IMR-90 (cell line): ENCODE results near the gene KRT5. TPM values are rescaled to one million over a fixed set of nuclear protein-coding genes. Genes with fewer than 3 reads are reported as not detected.

ENCODE experiments used
- ATAC-seq: fragments of 200-7000 bp; cut with Tn5 transposase; 2 replicates; pipeline ENCODE4 v1.9.1; 2020; ENCODE audit warnings: low read depth, mild to moderate bottlenecking, moderate library complexity
- BruUV-seq: library from RNA; stranded (reverse); fragments of 400-500 nt; replicated peaks from 2 replicates; lab custom pipeline; 2021; lab: Mats Ljungman, UMichigan
- CTCF ChIA-PET: fragments of 300-600 bp; formaldehyde crosslinking; extraction: SDS; loops from one replicate; lab custom pipeline; 2021; ENCODE audit warnings: antibody characterized with exemption; lab: Yijun Ruan, JAX
- POLR2A ChIA-PET: fragments of 300-600 bp; sonication (Branson Sonifier 250); formaldehyde crosslinking; loops from one replicate; lab custom pipeline; 2022; ENCODE audit warnings: antibody characterized with exemption; ENCODE audit not compliant: unreplicated experiment; lab: Charles Lee
- DNase-seq: peaks from one replicate; pipeline ENCODE4 v3.0.0; 2013
- H2AFZ ChIP-seq: replicated peaks from 2 replicates; pipeline ENCODE3; 2013; ENCODE audit warnings: low read length, mild to moderate bottlenecking; ENCODE audit not compliant: poor library complexity
- H2AK5ac ChIP-seq: 2 replicates; pipeline ENCODE4 v1.6.1; 2013; ENCODE audit warnings: low read depth, low read length, inconsistent platforms
- H2AK9ac ChIP-seq: replicated peaks from 2 replicates; pipeline ENCODE3; 2013; ENCODE audit warnings: mild to moderate bottlenecking, low read depth, low read length, moderate library complexity; ENCODE audit not compliant: poor library complexity
- H2BK120ac ChIP-seq: 2 replicates; pipeline ENCODE4 v1.6.1; 2013; ENCODE audit warnings: low read depth, low read length, inconsistent platforms
- H2BK15ac ChIP-seq: 3 replicates; pipeline ENCODE4 v1.6.1; 2013; ENCODE audit warnings: low read depth, low read length, inconsistent platforms
- H2BK20ac ChIP-seq: 2 replicates; pipeline ENCODE4 v1.6.1; 2013; ENCODE audit warnings: low read depth, mild to moderate bottlenecking, inconsistent platforms, low read length, moderate library complexity
- H2BK5ac ChIP-seq: 2 replicates; pipeline ENCODE4 v1.6.1; 2013; ENCODE audit warnings: mild to moderate bottlenecking, low read depth, low read length, inconsistent platforms; ENCODE audit not compliant: poor library complexity, severe bottlenecking
- H3K14ac ChIP-seq: replicated peaks from 2 replicates; pipeline ENCODE4 v1.6.1; 2013; ENCODE audit warnings: low read depth, low read length, inconsistent platforms
- H3K18ac ChIP-seq: 2 replicates; pipeline ENCODE4 v1.6.1; 2013; ENCODE audit warnings: low read depth, low read length, control low read depth
- H3K23ac ChIP-seq: 2 replicates; pipeline ENCODE4 v1.6.1; 2013; ENCODE audit warnings: low read depth, low read length, inconsistent platforms
- H3K27ac ChIP-seq: 2 replicates; pipeline ENCODE4 v1.5.1; 2013; ENCODE audit warnings: mild to moderate bottlenecking, control low read depth, low read length; ENCODE audit not compliant: insufficient read depth
- H3K27me3 ChIP-seq: 2 replicates; pipeline ENCODE4 v1.6.1; 2013; ENCODE audit warnings: low read length; ENCODE audit not compliant: control insufficient read depth, insufficient read depth
- H3K36me3 ChIP-seq: 2 replicates; pipeline ENCODE4 v1.6.1; 2013; ENCODE audit warnings: low read length, mixed read lengths; ENCODE audit not compliant: control insufficient read depth, insufficient read depth
- H3K4ac ChIP-seq: 2 replicates; pipeline ENCODE4 v1.6.1; 2013; ENCODE audit warnings: low read depth, low read length, inconsistent platforms
- H3K4me1 ChIP-seq: 2 replicates; pipeline ENCODE4 v1.6.1; 2013; ENCODE audit warnings: low read length, mixed read lengths; ENCODE audit not compliant: control insufficient read depth, insufficient read depth
- H3K4me2 ChIP-seq: 2 replicates; pipeline ENCODE4 v1.6.1; 2013; ENCODE audit warnings: low read depth, mild to moderate bottlenecking, control low read depth, low read length, moderate library complexity
- H3K4me3 ChIP-seq: 2 replicates; pipeline ENCODE4 v1.5.1; 2013; ENCODE audit warnings: low read depth, mild to moderate bottlenecking, control low read depth, low read length, moderate library complexity; ENCODE audit not compliant: insufficient read depth
- H3K56ac ChIP-seq: 2 replicates; pipeline ENCODE4 v1.6.1; 2013; ENCODE audit warnings: low read length, inconsistent platforms; ENCODE audit not compliant: insufficient read depth; ENCODE audit errors: extremely low read depth
- H3K79me1 ChIP-seq, 2 experiments: 2 replicates each; pipeline ENCODE4 v1.6.1; 2013; ENCODE audit warnings: low read length in 2 of 2, inconsistent platforms in 1 of 2, low read depth in 1 of 2
- H3K9ac ChIP-seq: 2 replicates; pipeline ENCODE4 v1.6.1; 2013; ENCODE audit warnings: low read depth, low read length, control low read depth
- H3K9me1 ChIP-seq: 2 replicates; pipeline ENCODE4 v1.6.1; 2013; ENCODE audit warnings: low read length, inconsistent platforms; ENCODE audit not compliant: insufficient read depth
- H3K9me3 ChIP-seq: 2 replicates; pipeline ENCODE4 v1.6.1; 2013; ENCODE audit warnings: low read length; ENCODE audit not compliant: control insufficient read depth, insufficient read depth
- H4K20me1 ChIP-seq: 2 replicates; pipeline ENCODE4 v1.6.1; 2013; ENCODE audit warnings: low read length, inconsistent platforms; ENCODE audit not compliant: insufficient read depth
- H4K5ac ChIP-seq: 2 replicates; pipeline ENCODE4 v1.6.1; 2013; ENCODE audit warnings: mild to moderate bottlenecking, low read depth, low read length, control low read depth
- H4K8ac ChIP-seq, 2 experiments: 2 replicates each; pipeline ENCODE4 v1.6.1; 2013; ENCODE audit warnings: low read depth in 2 of 2, low read length in 2 of 2, control low read depth in 1 of 2, inconsistent platforms in 1 of 2
- H4K91ac ChIP-seq: 2 replicates; pipeline ENCODE4 v1.6.1; 2013; ENCODE audit warnings: low read depth, low read length, inconsistent platforms; ENCODE audit not compliant: insufficient read depth
- BHLHE40 ChIP-seq: fragments of 150-350 bp; IDR thresholded peaks from 2 replicates; pipeline ENCODE4 v1.6.1; 2016; ENCODE audit warnings: mild to moderate bottlenecking, low read depth, low read length
- CEBPB ChIP-seq: IDR thresholded peaks from 2 replicates; pipeline ENCODE4 v1.6.1; 2012; ENCODE audit warnings: low read depth, low read length, improper control_type of control experiment
- CHD1 ChIP-seq: IDR thresholded peaks from 2 replicates; pipeline ENCODE4 v1.6.1; 2012; ENCODE audit warnings: low read depth, low read length, improper control_type of control experiment
- FOS ChIP-seq: fragments of 150-350 bp; IDR thresholded peaks from 2 replicates; pipeline ENCODE4 v1.6.1; 2016; ENCODE audit warnings: low read depth, low read length
- MAFK ChIP-seq: IDR thresholded peaks from 2 replicates; pipeline ENCODE4 v1.6.1; 2012; ENCODE audit warnings: low read depth, low read length, improper control_type of control experiment
- MAZ ChIP-seq: IDR thresholded peaks from 2 replicates; pipeline ENCODE4 v1.6.1; 2012; ENCODE audit warnings: low read depth, mild to moderate bottlenecking, low read length, improper control_type of control experiment, moderate library complexity, borderline replicate concordance
- NFE2L2 ChIP-seq: fragments of 150-350 bp; IDR thresholded peaks from 2 replicates; pipeline ENCODE4 v1.6.1; 2016; ENCODE audit warnings: low read depth, mild to moderate bottlenecking, low read length
- POLR2A ChIP-seq: IDR thresholded peaks from 2 replicates; pipeline ENCODE4 v1.6.1; 2012; ENCODE audit warnings: mild to moderate bottlenecking, low read depth, low read length
- RAD21 ChIP-seq: IDR thresholded peaks from 2 replicates; pipeline ENCODE4 v1.6.1; 2012; ENCODE audit warnings: low read length, improper control_type of control experiment
- RCOR1 ChIP-seq: IDR thresholded peaks from 2 replicates; pipeline ENCODE4 v1.6.1; 2012; ENCODE audit warnings: mild to moderate bottlenecking, low read length, improper control_type of control experiment; ENCODE audit not compliant: insufficient replicate concordance
- RFX5 ChIP-seq: IDR thresholded peaks from 2 replicates; pipeline ENCODE4 v1.8.0; 2012; ENCODE audit warnings: low read depth, mild to moderate bottlenecking, low read length, moderate library complexity
- SMC3 ChIP-seq: fragments of 150-350 bp; IDR thresholded peaks from 2 replicates; pipeline ENCODE4 v1.6.1; 2016; ENCODE audit warnings: low read depth, mild to moderate bottlenecking, antibody characterized with exemption, low read length, moderate library complexity
- WGBS, 2 experiments: methylation state at CpG; one replicate each; pipeline versions ENCODE4 v1.1.5 to v1.1.7; 2013; ENCODE audit warnings: missing lambda C conversion rate in 2 of 2; ENCODE audit not compliant: insufficient read length in 1 of 2; ENCODE audit errors: extremely low coverage in 2 of 2; 5-methylcytosine and 5-hydroxymethylcytosine counted together
- dilution Hi-C: fragments of 300-500 bp; cut with HindIII; formaldehyde crosslinking; loops from one replicate; pipeline ENCODE4 v1.14.3; 2018; ENCODE audit warnings: low sequenced_read_pairs; ENCODE audit not compliant: unreplicated experiment
- in situ Hi-C: fragments of 300-500 bp; cut with MboI; formaldehyde crosslinking; loops from 3 replicates; pipeline ENCODE4 v1.14.3; 2019; ENCODE audit warnings: low sequenced_read_pairs, inconsistent platforms, mixed read lengths
- intact Hi-C: fragments of 100-400 bp; cut with micrococcal nuclease; formaldehyde crosslinking; loops from 2 replicates; pipeline ENCODE4 v1.10.0; 2022
- polyA plus RNA-seq, 3 experiments: library from polyadenylated mRNA; depleted of rRNA; stranded (reverse); fragments of >200 nt; gene quantifications; 2 replicates each; pipeline ENCODE4 v1.2.3, GENCODE V29; 2012; ENCODE audit warnings: low replicate concordance in 1 of 3
- total RNA-seq: library from RNA; depleted of rRNA; stranded (reverse); fragments of >200 nt; gene quantifications from 2 replicates; pipeline ENCODE4 v1.2.3, GENCODE V29; 2012
- TF ChIP-seq, protein P1 (sequence below): fragments of 150-350 bp; IDR thresholded peaks from 2 replicates; pipeline ENCODE4 v1.6.1; 2017; ENCODE audit warnings: mild to moderate bottlenecking, antibody characterized with exemption, low read length, low read depth
- TF ChIP-seq, protein P2 (sequence below): fragments of 150-350 bp; IDR thresholded peaks from 2 replicates; pipeline ENCODE4 v1.6.1; 2016; ENCODE audit warnings: low read depth, mild to moderate bottlenecking, low read length, moderate library complexity, borderline replicate concordance

KRT5 gene
- total and polyA plus RNA-seq, 2 of the 4 experiments (the other 2 are of a cell fraction): not detected

GRCh38 chr12:52566847-52567291, 46.7 kb upstream of the KRT5 start:
- in situ Hi-C loops (no loop called here), intact Hi-C loops (no loop called here), dilution Hi-C loops (no loop called here)
- H3K9me3 ChIP-seq: no peaks in the 10 kb centered on the region
- no peak overlapping the region for H2BK5ac ChIP-seq
- no peak overlapping the region for H4K91ac ChIP-seq
- no peak overlapping the region for H3K14ac ChIP-seq
- DNase-seq: no peak
- H3K4me2 ChIP-seq: no peak overlapping the region
- ChIA-PET POLR2A (no interaction called here), CTCF (interaction anchor here (0.6 kb wide), 1 partner anchor 15 kb away, joined by 3 read pairs; no protein-coding TSS in a partner anchor)
- no peaks in the 10 kb centered on the region for H3K79me1 ChIP-seq
- no peak overlapping the region for H3K9ac ChIP-seq
- H3K56ac ChIP-seq: no peak overlapping the region
- no peaks in the 10 kb centered on the region for H3K36me3 ChIP-seq
- TF ChIP-seq SMC3: no peak
- no peak for TF ChIP-seq CEBPB
- TF ChIP-seq MAZ: no peak
- TF ChIP-seq BHLHE40: no peak
- no peak for TF ChIP-seq CHD1
- no peak for TF ChIP-seq MAFK
- TF ChIP-seq FOS: no peak
- no peak for TF ChIP-seq NFE2L2
- TF ChIP-seq RAD21: no peak
- no peak for TF ChIP-seq RCOR1
- TF ChIP-seq RFX5: no peak
- no peak for TF ChIP-seq POLR2A
- TF ChIP-seq, protein P1, sequence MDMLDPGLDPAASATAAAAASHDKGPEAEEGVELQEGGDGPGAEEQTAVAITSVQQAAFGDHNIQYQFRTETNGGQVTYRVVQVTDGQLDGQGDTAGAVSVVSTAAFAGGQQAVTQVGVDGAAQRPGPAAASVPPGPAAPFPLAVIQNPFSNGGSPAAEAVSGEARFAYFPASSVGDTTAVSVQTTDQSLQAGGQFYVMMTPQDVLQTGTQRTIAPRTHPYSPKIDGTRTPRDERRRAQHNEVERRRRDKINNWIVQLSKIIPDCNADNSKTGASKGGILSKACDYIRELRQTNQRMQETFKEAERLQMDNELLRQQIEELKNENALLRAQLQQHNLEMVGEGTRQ: no peak
- TF ChIP-seq, protein P2, sequence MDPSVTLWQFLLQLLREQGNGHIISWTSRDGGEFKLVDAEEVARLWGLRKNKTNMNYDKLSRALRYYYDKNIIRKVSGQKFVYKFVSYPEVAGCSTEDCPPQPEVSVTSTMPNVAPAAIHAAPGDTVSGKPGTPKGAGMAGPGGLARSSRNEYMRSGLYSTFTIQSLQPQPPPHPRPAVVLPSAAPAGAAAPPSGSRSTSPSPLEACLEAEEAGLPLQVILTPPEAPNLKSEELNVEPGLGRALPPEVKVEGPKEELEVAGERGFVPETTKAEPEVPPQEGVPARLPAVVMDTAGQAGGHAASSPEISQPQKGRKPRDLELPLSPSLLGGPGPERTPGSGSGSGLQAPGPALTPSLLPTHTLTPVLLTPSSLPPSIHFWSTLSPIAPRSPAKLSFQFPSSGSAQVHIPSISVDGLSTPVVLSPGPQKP: no peak
- no peak overlapping the region for H2BK120ac ChIP-seq
- H2AK9ac ChIP-seq: no peak overlapping the region
- no peak overlapping the region for H3K4ac ChIP-seq
- 20% methylated on average over 2 of the region's 8 CpGs; no CpG with 5 or more reads in 1 of the 2 experiments for WGBS, 2 experiments
- BruUV-seq: no TSS peak
- H3K4me1 ChIP-seq: no peaks in the 10 kb centered on the region
- no peaks in the 10 kb centered on the region for H3K9me1 ChIP-seq
- H3K23ac ChIP-seq: no peak overlapping the region
- no peak overlapping the region for H2AFZ ChIP-seq
- H2BK15ac ChIP-seq: no peak overlapping the region
- no peak overlapping the region for H2AK5ac ChIP-seq
- no peak for ATAC-seq
- H2BK20ac ChIP-seq: no peak overlapping the region
- H4K8ac ChIP-seq: no peak overlapping the region
- H4K20me1 ChIP-seq: no peaks in the 10 kb centered on the region
- H3K27ac ChIP-seq: no peak overlapping the region
- H3K27me3 ChIP-seq: peaks cover 37% of the 10 kb centered on the region
- H3K4me3 ChIP-seq: no peak overlapping the region
- no peak overlapping the region for H4K5ac ChIP-seq
- H3K18ac ChIP-seq: no peak overlapping the region
